Hepatocyte (in vitro differentiated cells): Measurements from ENCODE around the gene WDR81. TPM values are rescaled to one million over a fixed set of nuclear protein-coding genes. Genes with fewer than 3 reads are reported as not detected.
A peak's percentile ranks its signal among the peaks of the same experiment; 100 is the strongest.

Experiments
- DNase-seq: peaks from one replicate; pipeline ENCODE4 v3.0.0-alpha.2; 2016; ENCODE audit warnings: low spot score
- H2AFZ ChIP-seq: fragments of 200-600 bp; sonication (generic); 2 replicates; pipeline ENCODE4 v1.6.0; 2016; ENCODE audit warnings: antibody characterized with exemption, mild to moderate bottlenecking
- H3K27ac ChIP-seq: fragments of 200-600 bp; sonication (generic); 2 replicates; pipeline ENCODE4 v1.5.1; 2016; ENCODE audit warnings: mild to moderate bottlenecking
- H3K27me3 ChIP-seq: fragments of 200-600 bp; sonication (generic); 2 replicates; pipeline ENCODE4 v1.6.1; 2016
- H3K36me3 ChIP-seq: fragments of 200-600 bp; sonication (generic); replicated peaks from 2 replicates; pipeline ENCODE4 v1.5.1; 2016; ENCODE audit warnings: low read depth; ENCODE audit not compliant: insufficient read depth
- H3K4me1 ChIP-seq: fragments of 200-600 bp; sonication (generic); 2 replicates; pipeline ENCODE4 v1.5.1; 2016; ENCODE audit warnings: mild to moderate bottlenecking, moderate library complexity; ENCODE audit not compliant: insufficient read depth
- H3K4me2 ChIP-seq: fragments of 200-600 bp; sonication (generic); 2 replicates; pipeline ENCODE4 v1.6.0; 2016
- H3K4me3 ChIP-seq: fragments of 200-600 bp; sonication (generic); 2 replicates; pipeline ENCODE4 v1.5.1; 2016; ENCODE audit warnings: mild to moderate bottlenecking
- H3K79me2 ChIP-seq: fragments of 200-600 bp; sonication (generic); 2 replicates; pipeline ENCODE4 v1.6.0; 2017; ENCODE audit warnings: mild to moderate bottlenecking
- H3K9me2 ChIP-seq: fragments of 200-600 bp; sonication (generic); replicated peaks from 2 replicates; pipeline ENCODE4 v1.6.0; 2017; ENCODE audit warnings: mild to moderate bottlenecking; ENCODE audit not compliant: insufficient read depth
- H3K9me3 ChIP-seq: fragments of 200-600 bp; sonication (generic); 2 replicates; pipeline ENCODE4 v1.5.1; 2016; ENCODE audit warnings: low read depth, mild to moderate bottlenecking
- H4K20me1 ChIP-seq: fragments of 200-600 bp; sonication (generic); 2 replicates; pipeline ENCODE4 v1.6.0; 2016; ENCODE audit warnings: mild to moderate bottlenecking; ENCODE audit not compliant: insufficient read depth, poor library complexity, severe bottlenecking
- CTCF ChIP-seq: fragments of 200-600 bp; sonication (generic); IDR thresholded peaks from 2 replicates; pipeline ENCODE4 v1.5.1; 2016; ENCODE audit warnings: antibody characterized with exemption, mild to moderate bottlenecking; ENCODE audit not compliant: poor library complexity
- EZH2 ChIP-seq: fragments of 200-600 bp; sonication (generic); IDR thresholded peaks from 2 replicates; pipeline ENCODE4 v1.6.1; 2016; ENCODE audit warnings: antibody characterized with exemption, mild to moderate bottlenecking, borderline replicate concordance
- EZH2phosphoT487 ChIP-seq: fragments of 200-600 bp; sonication (generic); IDR thresholded peaks from one replicate; pipeline ENCODE4 v1.6.1; 2018; ENCODE audit warnings: antibody characterized with exemption, mild to moderate bottlenecking, low read depth, moderate library complexity; ENCODE audit not compliant: unreplicated experiment, severe bottlenecking
- WGBS: methylation state at CpG from one replicate; pipeline ENCODE4 v1.1.6; 2016; ENCODE audit warnings: low lambda C conversion rate; ENCODE audit errors: missing lambda C conversion rate; 5-methylcytosine and 5-hydroxymethylcytosine counted together
- polyA plus RNA-seq: library from polyadenylated mRNA; unstranded; fragments of >200 nt; fragmentation: Nextera tagmentation; extraction: Ambion mirVana; gene quantifications from 2 replicates; pipeline ENCODE4 v1.2.1, GENCODE V29; 2016
- total RNA-seq: library from RNA; depleted of rRNA; stranded (reverse); fragments of >200 nt; gene quantifications from 2 replicates; pipeline ENCODE4 v1.2.3, GENCODE V29; 2014

Gene WDR81
- total and polyA plus RNA-seq, 2 experiments from 2014 or later, result 24.0 to 24.4 TPM

DNA sequence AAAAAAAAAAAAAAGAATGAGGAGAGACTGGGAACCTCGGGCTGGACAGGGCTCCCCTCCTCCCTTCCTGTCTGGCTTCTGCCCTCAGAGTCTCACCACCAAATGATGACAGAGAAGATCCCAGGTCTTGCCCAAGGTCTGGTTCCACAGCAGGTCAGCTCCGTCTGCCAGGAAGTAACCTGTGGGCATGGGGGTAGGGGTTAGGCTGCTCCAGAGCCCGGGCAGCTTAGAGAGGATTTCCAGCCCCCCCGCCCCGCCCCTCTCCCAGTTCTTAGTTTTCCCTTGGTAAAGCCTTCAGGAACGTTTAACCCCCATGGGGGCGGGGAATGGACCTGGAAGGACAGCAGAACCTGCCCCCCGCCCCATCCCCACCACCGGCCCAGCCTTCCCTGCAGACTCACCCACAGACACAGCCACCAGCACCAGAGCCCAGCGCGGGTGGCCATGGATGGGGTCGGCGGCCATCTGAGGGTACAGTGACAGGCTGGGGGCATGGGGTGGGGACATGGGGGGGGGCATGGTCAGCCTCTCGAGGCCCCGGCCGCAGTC is 15.0 kb upstream of the WDR81 start:
- DNase-seq, result peak; percentile 49
- peak overlapping the region; percentile 65 for H3K27ac ChIP-seq

GRCh38 chr17:1709971-1710806 is 14.3 kb upstream of the WDR81 start, which contains the start of gene TLCD2:
TSS of gene TLCD2 (minus strand) at chr17:1710377. CDS start at chr17:1710242, 135 bp downstream.
- 2% methylated on average over 36 of the region's 83 CpGs for WGBS
- Histone ChIP-seq H3K4me1 (peaks cover 26% of the 10 kb centered on the region), H3K4me2 (peak within 1 kb of the TSS; percentile 90), H3K9me3 (no peaks in the 10 kb centered on the region), H3K9me2 (no peaks in the 10 kb centered on the region), H3K79me2 (peaks cover 22% of the 10 kb centered on the region), H3K27me3 (no peaks in the 10 kb centered on the region), H3K27ac (peak within 1 kb of the TSS; percentile 65), H2AFZ (peak within 1 kb of the TSS; percentile 58), H4K20me1 (peaks cover 38% of the 10 kb centered on the region), H3K4me3 (peak within 1 kb of the TSS; percentile 83), H3K36me3 (no peaks in the 10 kb centered on the region)
- peak; percentile 89 for DNase-seq
- TF ChIP-seq CTCF, result no peak
- TF ChIP-seq EZH2phosphoT487, result no peak
- TF ChIP-seq EZH2, result no peak

More for the DNA sequence above, 15.0 kb upstream of the WDR81 start:
- Histone ChIP-seq H4K20me1 (peaks cover 34% of the 10 kb centered on the region), H3K27me3 (no peaks in the 10 kb centered on the region), H2AFZ (peak overlapping the region; percentile 58), H3K79me2 (peaks cover 22% of the 10 kb centered on the region), H3K4me1 (peaks cover 26% of the 10 kb centered on the region), H3K4me2 (peak overlapping the region; percentile 90), H3K4me3 (peak overlapping the region; percentile 83), H3K9me3 (no peaks in the 10 kb centered on the region), H3K9me2 (no peaks in the 10 kb centered on the region), H3K36me3 (no peaks in the 10 kb centered on the region)
- TF ChIP-seq CTCF (no peak), EZH2phosphoT487 (no peak), EZH2 (no peak)
- 14% methylated on average over 12 of the region's 16 CpGs for WGBS

DNA sequence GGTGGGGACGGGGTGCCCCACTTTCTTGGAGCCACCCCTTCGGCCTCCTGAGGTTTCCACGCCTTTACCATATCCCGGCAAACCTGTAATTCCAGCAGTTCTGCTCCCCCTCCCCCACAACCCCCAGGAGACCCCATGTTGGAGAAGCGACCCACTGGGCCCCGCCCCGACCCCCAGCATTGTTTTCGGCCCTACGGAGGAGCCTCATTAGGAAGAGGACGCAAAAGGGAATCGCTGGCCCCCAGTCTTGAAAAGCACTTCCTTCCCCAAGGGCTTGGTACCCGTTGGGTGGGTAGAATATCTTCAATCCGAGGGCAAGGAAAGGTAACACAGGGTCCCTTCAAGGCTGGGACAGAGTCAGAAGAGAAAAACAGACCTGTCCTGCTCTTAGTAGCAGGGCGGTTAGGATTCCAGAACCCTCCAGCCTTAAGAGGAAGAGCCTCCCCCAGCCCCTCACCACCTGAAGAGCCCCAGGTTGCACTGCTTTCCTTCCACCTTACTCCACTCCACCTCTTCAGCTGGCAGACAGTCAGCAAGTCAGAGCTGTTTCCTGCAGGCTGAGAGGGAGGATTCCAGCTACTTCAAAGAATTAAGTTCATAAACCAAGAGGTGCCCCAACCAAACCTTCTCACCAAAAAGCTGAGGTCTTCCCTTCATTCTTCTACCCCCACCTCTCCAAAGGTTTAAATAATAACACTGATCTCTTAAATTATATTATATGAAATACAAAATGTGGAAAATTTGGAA is 13.5 kb upstream of the WDR81 start:
- Histone ChIP-seq H2AFZ (no peak overlapping the region), H3K36me3 (no peaks in the 10 kb centered on the region), H3K9me2 (no peaks in the 10 kb centered on the region), H3K4me3 (peak overlapping the region; percentile 83), H3K4me2 (peak overlapping the region; percentile 90), H4K20me1 (peaks cover 38% of the 10 kb centered on the region), H3K27me3 (no peaks in the 10 kb centered on the region), H3K27ac (peak overlapping the region; percentile 65), H3K79me2 (peaks cover 27% of the 10 kb centered on the region), H3K4me1 (peaks cover 26% of the 10 kb centered on the region), H3K9me3 (no peaks in the 10 kb centered on the region)
- DNase-seq, result peak; percentile 32
- WGBS, result 32% methylated on average over 6 of the region's 14 CpGs
- TF ChIP-seq CTCF (no peak), EZH2 (no peak), EZH2phosphoT487 (no peak)
